Activated T-cell treated with anti-CD3 and anti-CD28 coated beads, Interleukin-2, amount 50 U/mL, for 1 hour (primary cell): ENCODE measurements around the gene SOS1.
"Not testable (repeated sequence)": the region's sequence is repeated elsewhere in the genome, so short reads cannot be mapped to it uniquely, and the experiment has no call there.

Experiments
- DNase-seq: peaks from one replicate; pipeline ENCODE4 v3.0.0-alpha.2; 2020

Gene SOS1

DNA sequence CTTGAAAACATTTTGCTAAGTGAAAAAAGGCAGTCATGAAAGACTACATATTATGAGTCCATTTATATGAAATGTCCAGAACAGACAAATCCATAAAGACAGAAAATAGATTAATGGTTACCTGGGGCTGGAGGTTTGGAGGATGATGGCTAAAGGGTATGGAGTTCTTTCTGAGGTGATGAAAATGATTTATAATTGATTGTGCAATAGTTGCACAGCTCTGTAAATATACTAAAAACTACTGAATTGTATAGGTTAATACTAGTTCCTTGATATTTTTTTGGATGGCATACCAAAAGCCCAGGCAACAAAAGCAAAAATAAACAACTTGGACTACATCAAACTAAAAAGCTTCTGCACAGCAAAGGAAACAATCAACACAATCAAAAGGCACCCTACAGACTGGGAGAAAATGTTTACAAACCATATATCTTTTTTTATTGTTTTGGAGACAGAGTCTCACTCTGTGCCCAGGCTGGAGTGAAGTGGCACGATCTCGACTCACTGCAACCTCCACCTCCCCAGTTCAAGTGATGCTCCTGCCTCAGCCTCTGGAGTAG lies 21.5 kb downstream of the SOS1 start:
- DNase-seq, result no peak

DNA sequence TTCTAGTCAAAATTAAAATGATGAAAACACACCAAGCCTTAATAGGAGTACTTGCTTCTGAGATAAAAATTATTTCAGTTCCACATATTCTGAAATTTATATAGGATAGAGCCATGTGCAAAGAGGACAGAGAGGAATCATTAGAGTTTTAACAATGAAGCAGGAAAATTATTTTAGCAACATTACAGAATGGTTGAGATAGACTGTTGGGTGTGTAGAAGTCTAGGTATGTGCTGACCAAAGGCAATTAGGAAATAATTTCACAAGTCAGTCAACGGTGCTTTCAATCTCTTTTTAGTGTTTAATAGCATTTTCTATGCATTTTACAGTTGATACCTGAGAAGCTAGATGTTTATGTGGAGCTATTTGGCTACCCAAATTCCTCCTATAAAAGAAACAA lies 25.2 kb downstream of the SOS1 start:
- no peak for DNase-seq

- DNase-seq, result no peak
Observed at GRCh38 chr2:39094717-39095363, 26.0 kb downstream of the SOS1 start.

- no peak for DNase-seq
Observed at GRCh38 chr2:39093218-39093898, 27.5 kb downstream of the SOS1 start.

DNA sequence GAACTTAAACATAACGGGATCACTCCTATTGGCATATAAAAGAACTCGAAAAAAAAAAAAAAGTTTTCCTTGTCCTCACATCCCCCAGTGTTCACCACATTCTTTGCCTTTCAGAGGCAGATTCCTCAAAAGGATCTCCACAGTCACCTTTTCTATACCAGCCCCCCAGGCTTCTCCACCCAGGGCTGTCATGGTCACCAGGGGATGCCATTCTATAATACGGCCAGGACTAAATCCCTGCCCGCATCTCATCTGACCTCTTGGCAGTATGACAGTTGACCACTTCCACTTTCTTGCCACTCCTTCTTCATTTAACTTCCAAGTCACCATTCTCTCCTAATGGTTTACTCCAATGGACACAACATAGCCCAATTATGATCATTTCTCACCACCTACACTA lies 29.3 kb downstream of the SOS1 start:
- no peak for DNase-seq

GRCh38 chr2:39091063-39091462 lies 29.8 kb downstream of the SOS1 start:
- DNase-seq, result no peak

- no peak for DNase-seq
Observed at GRCh38 chr2:39080152-39080551, 40.7 kb downstream of the SOS1 start.

- no peak for DNase-seq
Observed at GRCh38 chr2:39069890-39070465, 50.9 kb downstream of the SOS1 start.

DNA sequence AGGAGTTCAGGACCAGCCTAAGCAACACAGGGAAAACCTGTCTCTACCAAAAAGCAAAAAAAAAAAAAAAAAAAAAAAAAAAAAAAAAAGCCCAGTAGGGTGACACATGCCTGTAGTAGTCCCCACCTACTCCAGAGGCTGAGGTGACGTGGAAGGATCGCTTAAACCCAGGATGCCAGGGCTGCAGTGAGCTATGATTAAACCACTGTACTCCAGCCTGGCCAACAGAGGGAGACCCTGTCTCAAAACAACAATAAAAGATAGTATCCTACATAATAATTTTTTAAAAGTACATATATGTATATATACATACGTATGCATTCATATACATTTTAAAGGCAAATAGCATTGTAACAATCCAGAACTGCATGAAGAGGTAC lies 51.7 kb downstream of the SOS1 start:
- DNase-seq, result no peak

DNA sequence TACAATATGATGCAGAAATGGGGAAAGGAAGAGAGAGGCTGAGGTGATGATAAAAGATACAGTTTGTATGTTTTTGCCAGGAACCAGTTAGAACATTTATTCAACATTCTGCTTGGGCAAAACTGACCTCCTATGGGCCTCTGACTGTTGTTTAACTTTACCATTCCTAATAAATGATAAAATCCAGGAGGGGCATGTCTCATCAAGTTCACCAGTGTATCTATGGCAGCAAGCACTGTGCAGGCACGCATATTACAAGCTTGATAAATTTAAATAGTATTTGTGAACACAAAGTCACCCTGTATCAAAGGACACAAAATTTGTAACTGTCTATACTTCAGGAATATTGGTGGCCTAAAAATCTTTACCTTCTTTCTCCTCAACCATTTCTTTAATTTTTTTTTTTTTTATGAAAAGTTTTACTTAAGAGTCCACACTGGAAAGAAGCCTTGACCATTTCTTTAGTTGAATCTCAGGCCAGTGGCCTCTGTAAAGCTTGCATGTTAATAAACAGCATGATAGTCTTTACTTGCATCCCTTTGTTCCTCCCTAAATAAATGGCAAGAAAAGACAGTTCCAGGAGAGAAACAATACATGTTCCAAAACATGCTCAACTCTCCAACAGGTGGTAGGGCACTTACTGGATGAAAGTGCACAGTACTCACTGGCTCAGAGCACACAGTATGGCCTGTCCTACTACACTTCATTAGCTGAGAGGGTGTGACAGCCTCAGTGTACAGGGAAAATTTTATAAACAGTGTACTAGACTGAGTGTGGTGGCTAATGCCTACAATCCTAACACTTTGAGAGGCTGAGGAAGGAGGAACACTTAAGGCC lies 52.3 kb downstream of the SOS1 start:
- no peak for DNase-seq

GRCh38 chr2:39065616-39066015 lies 55.2 kb downstream of the SOS1 start:
- no peak for DNase-seq

- DNase-seq, result no peak
Observed at GRCh38 chr2:39062320-39062719, 58.5 kb downstream of the SOS1 start.

DNA sequence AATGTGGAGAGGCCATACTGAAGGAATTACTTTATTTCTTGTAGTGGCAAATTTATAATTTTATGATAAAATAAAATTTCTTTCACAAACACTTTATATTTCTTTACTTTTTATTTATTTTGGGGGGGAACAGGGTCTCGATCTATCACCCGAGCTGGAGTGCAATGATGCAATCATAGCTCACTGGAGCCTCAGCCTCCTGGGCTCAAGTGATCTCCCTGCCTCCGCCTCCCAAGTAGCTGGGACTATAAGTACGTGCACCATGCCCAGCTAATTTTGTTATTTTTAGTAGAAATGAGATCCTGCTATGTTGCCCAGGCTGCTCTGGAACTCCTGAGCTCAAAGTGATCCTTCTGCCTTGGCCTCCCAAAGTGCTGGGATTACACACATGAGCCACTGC lies 59.6 kb downstream of the SOS1 start:
- DNase-seq, result no peak

DNA sequence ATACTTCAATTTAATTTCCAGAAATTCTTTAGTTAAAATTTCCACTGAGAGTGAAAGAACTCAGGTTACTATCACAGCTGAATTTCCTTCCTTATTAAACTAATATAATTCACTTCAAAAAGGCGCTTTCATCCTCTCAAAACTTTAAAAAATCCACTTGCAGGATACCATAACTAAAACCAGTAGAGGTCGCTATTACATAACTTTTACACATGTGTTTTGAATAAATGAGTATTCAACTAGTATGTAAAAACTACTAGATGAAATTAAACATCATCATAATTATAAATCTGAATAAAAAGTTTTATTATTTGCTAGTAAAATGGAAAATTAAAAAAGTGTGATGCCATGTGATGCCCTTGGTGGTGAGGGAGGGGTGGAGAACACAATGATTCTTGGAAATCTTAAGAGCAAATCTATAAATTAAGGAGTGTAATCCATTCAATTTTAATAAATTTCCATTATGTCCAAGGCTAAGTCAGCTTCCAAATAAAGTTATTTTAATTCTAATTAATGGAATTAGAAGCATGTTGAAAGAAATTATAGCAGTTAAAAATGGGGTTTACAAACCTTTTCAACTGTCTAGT lies 61.4 kb downstream of the SOS1 start:
- no peak for DNase-seq

DNA sequence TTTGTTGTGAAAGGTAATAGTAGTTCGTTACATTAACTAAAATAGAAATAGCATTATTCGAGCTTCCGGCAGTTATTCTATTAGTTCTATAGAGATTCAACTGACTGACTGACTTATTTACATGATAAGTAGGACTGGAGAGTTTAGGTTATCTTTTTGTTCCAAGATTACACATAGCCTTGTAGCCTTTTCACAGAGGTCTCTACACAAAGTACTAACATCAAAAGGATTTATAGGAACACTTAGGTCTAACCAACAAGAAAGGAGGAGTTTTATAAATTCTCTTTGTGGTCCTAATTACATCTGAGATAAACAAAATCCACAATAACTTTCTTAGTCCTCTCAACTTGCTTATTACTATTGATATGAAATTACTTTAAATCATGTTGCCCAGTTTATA lies 62.8 kb downstream of the SOS1 start:
- DNase-seq, result no peak

- not testable (repeated sequence) for DNase-seq
Observed at GRCh38 chr2:39052665-39053064, 68.2 kb downstream of the SOS1 start.

DNA sequence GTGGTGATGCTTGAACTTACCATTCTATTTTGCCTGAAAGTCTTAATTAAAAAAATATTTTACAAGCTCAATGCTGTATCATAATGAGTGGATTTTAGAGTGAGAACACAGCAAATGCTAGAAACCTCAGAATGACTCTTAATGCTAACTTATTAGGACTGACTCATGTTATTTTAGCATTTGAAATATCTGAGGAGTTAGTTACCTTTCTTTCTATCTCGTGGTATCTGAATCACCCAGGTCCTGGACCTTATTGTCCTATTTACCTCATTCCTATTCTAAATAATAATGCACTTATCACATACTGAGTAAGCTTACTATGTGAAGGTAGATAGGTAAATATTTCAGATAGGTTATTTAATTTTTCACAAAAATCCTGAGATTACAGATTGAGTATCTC lies 70.7 kb downstream of the SOS1 start:
- DNase-seq, result no peak

- no peak for DNase-seq
Observed at GRCh38 chr2:39039072-39039471, 81.8 kb downstream of the SOS1 start.

- DNase-seq, result no peak
Observed at GRCh38 chr2:39033980-39034379, 86.9 kb downstream of the SOS1 start.

DNA sequence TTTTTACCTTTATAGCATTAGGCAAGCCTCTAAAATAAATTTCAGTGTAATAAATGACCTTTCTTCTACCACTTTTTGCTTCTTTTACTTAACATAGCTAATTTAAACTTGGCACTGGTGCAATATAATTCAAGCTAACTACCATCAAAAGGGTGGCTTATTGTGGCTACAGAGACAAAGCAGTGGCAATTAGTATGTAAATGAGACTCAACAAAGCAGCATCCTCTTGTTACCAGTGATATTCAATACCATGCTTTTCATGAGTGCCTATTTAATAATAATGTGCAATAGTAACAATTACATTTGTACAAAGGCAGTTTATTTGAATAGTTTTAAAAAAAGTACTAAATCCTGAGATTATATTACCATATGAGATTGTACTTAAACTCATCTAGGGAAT lies 93.4 kb downstream of the SOS1 start:
- no peak for DNase-seq

- no peak for DNase-seq
Observed at GRCh38 chr2:39024833-39025232, 96.0 kb downstream of the SOS1 start.

DNA sequence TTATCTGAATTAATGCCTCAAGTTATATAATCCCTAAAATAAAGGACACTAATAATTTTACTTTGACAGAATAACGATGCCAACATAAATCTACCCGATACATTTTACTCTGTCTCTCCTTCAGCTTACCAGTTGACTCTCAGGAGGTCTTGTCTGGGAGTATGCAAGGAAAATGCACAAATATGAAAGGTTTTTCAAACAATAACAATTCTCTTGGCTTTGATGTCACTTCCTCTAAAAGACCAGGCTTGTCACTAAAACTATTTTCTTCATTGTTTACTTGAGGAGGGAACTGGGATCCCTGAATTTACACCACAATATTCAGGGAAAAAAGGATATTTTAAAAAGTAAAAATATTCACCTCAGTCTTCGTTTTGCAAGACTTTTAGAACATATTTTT lies 97.2 kb downstream of the SOS1 start:
- no peak for DNase-seq

DNA sequence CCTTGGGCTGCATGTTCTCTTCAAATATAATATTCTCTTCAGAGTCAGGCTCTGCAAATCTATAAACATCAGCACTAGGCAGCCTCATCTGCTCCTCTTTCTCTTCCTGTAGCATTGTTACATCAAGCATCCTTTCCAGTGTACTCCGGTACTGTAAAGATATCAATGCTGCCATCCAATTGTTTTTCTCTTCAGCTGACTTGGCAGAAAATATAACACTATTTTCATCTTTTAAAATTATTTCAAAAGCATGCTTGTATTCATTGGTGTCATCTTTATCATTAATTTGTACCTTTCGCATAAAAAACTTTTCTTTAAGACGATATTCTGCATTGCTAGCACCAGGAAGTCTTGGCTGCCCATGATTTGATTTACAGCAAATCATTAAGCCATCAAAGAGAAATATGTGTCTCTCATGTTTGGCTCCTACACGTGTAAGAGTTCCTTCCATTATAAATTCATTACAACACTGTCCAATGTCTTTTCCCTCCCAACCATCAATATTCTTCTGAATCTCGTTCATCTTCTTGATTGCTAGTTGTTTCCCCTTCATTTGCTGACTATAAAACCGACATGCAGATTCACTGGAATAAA lies 98.1 kb downstream of the SOS1 start:
- no peak for DNase-seq
